Mesothelial cell of epicardium (in vitro differentiated cells): ENCODE results near the gene SYT9. TPM values are rescaled to one million over a fixed set of nuclear protein-coding genes. Genes with fewer than 3 reads are reported as not detected.

Source experiments
- DNase-seq, 2 experiments: peaks; one replicate each; pipeline ENCODE4 v3.0.0; 2021; ENCODE audit warnings: low spot score in 2 of 2; ENCODE audit not compliant: unreplicated experiment in 2 of 2
- H3K27ac Mint-ChIP-seq: 2 replicates; pipeline ENCODE4 v1.8.0; 2021; ENCODE audit warnings: mixed read lengths
- H3K27me3 Mint-ChIP-seq: 2 replicates; pipeline ENCODE4 v1.8.0; 2021; ENCODE audit warnings: low read depth, mixed read lengths
- H3K36me3 Mint-ChIP-seq: 2 replicates; pipeline ENCODE4 v1.8.0; 2021; ENCODE audit warnings: mixed read lengths
- H3K4me1 Mint-ChIP-seq: 2 replicates; pipeline ENCODE4 v1.8.0; 2021; ENCODE audit warnings: mixed read lengths
- H3K4me3 Mint-ChIP-seq: 2 replicates; pipeline ENCODE4 v1.8.0; 2021; ENCODE audit warnings: mild to moderate bottlenecking, moderate library complexity, mixed read lengths
- H3K9me3 Mint-ChIP-seq: 2 replicates; pipeline ENCODE4 v1.8.0; 2021; ENCODE audit warnings: mixed read lengths
- total RNA-seq: library from RNA; stranded (reverse); gene quantifications from 3 replicates; pipeline ENCODE4 v1.2.1, GENCODE V29; 2021
- TF ChIP-seq, protein P1 (sequence below): fragments of 200-600 bp; sonication (generic); IDR thresholded peaks from one replicate; pipeline ENCODE4 v1.5.0; 2021; ENCODE audit warnings: antibody characterized with exemption; ENCODE audit not compliant: unreplicated experiment

SYT9 gene
- total RNA-seq, 1 donor from 2014 or later: 3.7 TPM

- TF ChIP-seq, protein P1, sequence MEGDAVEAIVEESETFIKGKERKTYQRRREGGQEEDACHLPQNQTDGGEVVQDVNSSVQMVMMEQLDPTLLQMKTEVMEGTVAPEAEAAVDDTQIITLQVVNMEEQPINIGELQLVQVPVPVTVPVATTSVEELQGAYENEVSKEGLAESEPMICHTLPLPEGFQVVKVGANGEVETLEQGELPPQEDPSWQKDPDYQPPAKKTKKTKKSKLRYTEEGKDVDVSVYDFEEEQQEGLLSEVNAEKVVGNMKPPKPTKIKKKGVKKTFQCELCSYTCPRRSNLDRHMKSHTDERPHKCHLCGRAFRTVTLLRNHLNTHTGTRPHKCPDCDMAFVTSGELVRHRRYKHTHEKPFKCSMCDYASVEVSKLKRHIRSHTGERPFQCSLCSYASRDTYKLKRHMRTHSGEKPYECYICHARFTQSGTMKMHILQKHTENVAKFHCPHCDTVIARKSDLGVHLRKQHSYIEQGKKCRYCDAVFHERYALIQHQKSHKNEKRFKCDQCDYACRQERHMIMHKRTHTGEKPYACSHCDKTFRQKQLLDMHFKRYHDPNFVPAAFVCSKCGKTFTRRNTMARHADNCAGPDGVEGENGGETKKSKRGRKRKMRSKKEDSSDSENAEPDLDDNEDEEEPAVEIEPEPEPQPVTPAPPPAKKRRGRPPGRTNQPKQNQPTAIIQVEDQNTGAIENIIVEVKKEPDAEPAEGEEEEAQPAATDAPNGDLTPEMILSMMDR: no peak
- Mint-ChIP-seq H3K4me3 (no peak overlapping the region), H3K9me3 (no peaks in the 10 kb centered on the region), H3K4me1 (peaks cover 40% of the 10 kb centered on the region), H3K27ac (no peak overlapping the region), H3K27me3 (no peaks in the 10 kb centered on the region), H3K36me3 (peaks cover 14% of the 10 kb centered on the region)
- DNase-seq: no peak
Observed at GRCh38 chr11:7488681-7489080, 237.0 kb downstream of the SYT9 start.

- Mint-ChIP-seq H3K4me3 (no peak overlapping the region), H3K9me3 (no peaks in the 10 kb centered on the region), H3K27ac (no peak overlapping the region), H3K36me3 (peaks cover 18% of the 10 kb centered on the region), H3K4me1 (peaks cover 35% of the 10 kb centered on the region), H3K27me3 (no peaks in the 10 kb centered on the region)
- DNase-seq: no peak
- TF ChIP-seq, protein P1: no peak
Observed at GRCh38 chr11:7489376-7489775, 237.7 kb downstream of the SYT9 start.

- H3K4me1 Mint-ChIP-seq: peaks cover 29% of the 10 kb centered on the region
- peaks cover 18% of the 10 kb centered on the region for H3K36me3 Mint-ChIP-seq
- TF ChIP-seq, protein P1: no peak
- H3K27ac Mint-ChIP-seq: no peak overlapping the region
- no peak overlapping the region for H3K4me3 Mint-ChIP-seq
- no peaks in the 10 kb centered on the region for H3K9me3 Mint-ChIP-seq
- no peak for DNase-seq
- H3K27me3 Mint-ChIP-seq: no peaks in the 10 kb centered on the region
Observed at GRCh38 chr11:7490054-7490453, 238.3 kb downstream of the SYT9 start.

DNA sequence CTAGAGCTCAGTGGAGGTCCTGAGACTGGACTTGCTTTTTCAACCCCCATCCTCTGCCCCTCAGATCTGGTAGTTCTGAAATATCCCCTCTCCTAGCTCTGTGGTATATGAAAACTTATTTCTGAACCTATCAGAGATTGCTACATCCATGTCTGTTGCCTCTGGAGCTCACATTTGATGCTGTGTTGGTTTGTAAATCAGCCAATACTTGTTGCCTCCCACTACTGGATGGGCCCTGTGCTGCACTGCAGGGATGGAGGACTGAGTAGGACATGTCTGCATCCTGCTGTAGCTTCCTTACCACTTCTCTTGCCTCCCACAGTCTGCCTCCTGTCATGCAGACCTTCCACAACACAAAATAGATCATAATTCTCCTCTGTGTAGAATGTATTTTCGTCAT, 238.8 kb downstream of the SYT9 start:
- Mint-ChIP-seq H3K4me1 (peaks cover 26% of the 10 kb centered on the region), H3K36me3 (peaks cover 20% of the 10 kb centered on the region), H3K4me3 (no peak overlapping the region), H3K27me3 (no peaks in the 10 kb centered on the region), H3K27ac (no peak overlapping the region), H3K9me3 (no peaks in the 10 kb centered on the region)
- DNase-seq: no peak
- TF ChIP-seq, protein P1: no peak

DNA sequence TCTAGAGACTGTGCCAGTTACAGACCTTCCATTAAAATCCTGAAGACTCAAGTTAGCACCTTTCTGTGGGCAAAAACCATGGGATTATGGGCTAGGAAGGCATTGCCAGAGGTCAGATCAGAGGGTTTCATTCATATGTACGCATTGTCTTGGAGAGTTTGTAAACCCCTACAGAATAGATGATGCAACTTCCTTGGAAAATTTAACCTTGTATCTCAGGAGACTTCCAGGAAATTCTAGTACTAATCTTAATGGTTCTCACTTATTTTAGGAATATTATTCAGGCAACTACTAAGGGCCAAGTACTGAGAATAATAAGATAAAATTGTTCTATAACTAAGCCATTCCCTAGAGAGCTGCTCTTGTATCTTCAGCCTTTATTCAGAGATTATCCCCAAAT, 240.5 kb downstream of the SYT9 start:
- Mint-ChIP-seq H3K27ac (no peak overlapping the region), H3K4me3 (no peak overlapping the region), H3K9me3 (no peaks in the 10 kb centered on the region), H3K27me3 (no peaks in the 10 kb centered on the region), H3K36me3 (peaks cover 23% of the 10 kb centered on the region), H3K4me1 (peaks cover 16% of the 10 kb centered on the region)
- TF ChIP-seq, protein P1: no peak
- DNase-seq: no peak

DNA sequence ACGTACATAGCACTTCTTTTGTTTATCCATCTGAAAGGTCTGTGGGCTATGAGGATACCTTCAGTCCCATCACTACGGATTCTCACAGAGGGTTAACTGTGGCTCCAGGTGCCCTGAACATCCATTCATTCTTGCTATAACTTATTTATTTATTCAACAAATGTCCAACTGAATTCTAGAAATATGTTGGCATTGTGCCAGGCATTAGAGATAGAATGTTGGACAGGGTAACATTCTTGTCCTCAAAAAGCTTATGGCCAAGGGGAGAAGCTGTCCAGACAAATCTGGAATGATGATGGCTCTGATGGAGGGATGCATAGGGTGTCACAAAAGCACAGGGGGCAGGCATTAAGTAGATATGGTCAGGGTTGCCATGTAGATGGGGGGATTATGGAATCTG, 242.0 kb downstream of the SYT9 start:
- H3K4me1 Mint-ChIP-seq: peaks cover 12% of the 10 kb centered on the region
- peaks cover 18% of the 10 kb centered on the region for H3K36me3 Mint-ChIP-seq
- no peak overlapping the region for H3K27ac Mint-ChIP-seq
- DNase-seq: no peak
- no peaks in the 10 kb centered on the region for H3K9me3 Mint-ChIP-seq
- TF ChIP-seq, protein P1: no peak
- no peak overlapping the region for H3K4me3 Mint-ChIP-seq
- H3K27me3 Mint-ChIP-seq: no peaks in the 10 kb centered on the region
